Measurements from ENCODE around the gene HDAC4. TPM values are rescaled to one million over a fixed set of nuclear protein-coding genes. Genes with fewer than 3 reads are reported as not detected.

The HDAC4 gene
- total and polyA plus RNA-seq, 2 experiments from 2014 or later, result 8.1 to 41.8 TPM

DNA sequence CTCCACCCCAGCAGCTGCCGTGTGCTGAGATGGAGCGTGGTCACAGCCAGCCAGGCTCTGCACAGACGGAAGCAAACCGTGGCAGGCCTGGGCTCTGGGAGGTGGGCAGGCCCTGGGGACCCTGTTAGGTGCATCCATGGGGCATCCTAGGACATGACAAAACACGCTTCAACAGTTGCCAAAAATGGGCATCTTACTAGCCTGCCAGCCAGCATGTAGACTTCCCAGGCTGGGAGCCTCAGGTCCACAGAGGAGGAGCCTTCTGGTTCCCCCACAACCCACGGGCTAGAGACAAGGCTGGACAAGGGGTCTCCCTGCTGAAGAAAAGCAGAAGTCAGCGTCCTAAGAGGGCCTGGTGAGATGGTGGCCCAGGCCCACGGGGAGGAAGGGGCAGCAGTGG lies 139.5 kb downstream of the HDAC4 start (continued):
- TF ChIP-seq, protein P1, sequence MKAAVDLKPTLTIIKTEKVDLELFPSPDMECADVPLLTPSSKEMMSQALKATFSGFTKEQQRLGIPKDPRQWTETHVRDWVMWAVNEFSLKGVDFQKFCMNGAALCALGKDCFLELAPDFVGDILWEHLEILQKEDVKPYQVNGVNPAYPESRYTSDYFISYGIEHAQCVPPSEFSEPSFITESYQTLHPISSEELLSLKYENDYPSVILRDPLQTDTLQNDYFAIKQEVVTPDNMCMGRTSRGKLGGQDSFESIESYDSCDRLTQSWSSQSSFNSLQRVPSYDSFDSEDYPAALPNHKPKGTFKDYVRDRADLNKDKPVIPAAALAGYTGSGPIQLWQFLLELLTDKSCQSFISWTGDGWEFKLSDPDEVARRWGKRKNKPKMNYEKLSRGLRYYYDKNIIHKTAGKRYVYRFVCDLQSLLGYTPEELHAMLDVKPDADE (IDR thresholded peaks at IDR 0.05), result no peak
- no peak for TF ChIP-seq ZNF114 (CRISPR knock-in tag; IDR thresholded peaks at IDR 0.05)
- no peak for TF ChIP-seq EZH2phosphoT487 (IDR thresholded peaks at IDR 0.05; ENCODE audit: unreplicated experiment)
- no peak for TF ChIP-seq EZH2 (IDR thresholded peaks at IDR 0.05; ENCODE audit: low read depth, unreplicated experiment)
- no peak for TF ChIP-seq STAT1 (IDR thresholded peaks at IDR 0.05; ENCODE audit: unreplicated experiment)

DNA sequence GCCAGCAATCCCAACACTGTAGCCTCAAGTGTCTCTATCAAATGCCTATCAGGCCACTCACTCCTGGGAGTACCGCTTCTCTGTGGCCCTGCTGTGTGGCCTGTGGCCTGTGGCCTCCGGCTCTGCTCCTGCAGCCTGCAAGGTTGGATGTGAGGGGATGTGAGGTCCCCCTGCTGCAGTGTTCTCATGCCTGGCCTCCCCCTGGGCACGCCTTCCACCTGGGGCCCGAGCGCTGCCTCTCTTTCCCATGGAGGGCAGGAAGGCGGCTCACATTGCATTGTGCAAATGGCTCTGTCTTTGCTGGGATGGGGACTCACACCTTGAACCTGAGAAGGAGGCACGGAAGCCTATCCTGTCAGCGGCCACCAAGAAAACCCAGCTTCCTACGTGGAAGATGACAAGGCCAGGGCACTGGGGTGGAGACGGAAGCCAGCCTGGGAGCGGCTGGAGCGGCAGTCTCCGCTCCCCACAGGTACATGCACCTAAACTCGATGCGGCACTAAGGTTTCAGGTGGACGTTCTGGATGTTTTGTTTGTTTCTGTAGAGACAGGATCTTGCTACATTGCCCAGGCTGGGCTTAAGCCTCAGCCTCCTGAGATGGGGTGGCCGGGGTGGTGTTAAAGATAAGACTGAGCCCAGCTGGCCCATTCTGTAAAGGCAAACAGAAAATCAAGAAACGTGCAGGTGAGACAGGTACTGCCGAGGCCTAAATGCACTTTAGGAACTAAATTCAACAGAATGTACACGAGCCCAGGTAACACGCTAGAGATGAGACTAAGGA lies 140.1 kb downstream of the HDAC4 start:
- Histone ChIP-seq H3K4me1 (ENCODE audit: insufficient read depth) (peaks cover 21% of the 10 kb centered on the region), H2AFZ (no peak overlapping the region), H3K27ac (ENCODE audit: low read depth) (no peak overlapping the region), H3F3A (replicated peaks; ENCODE audit: low read depth) (no peaks in the 10 kb centered on the region), H4K20me1 (replicated peaks; ENCODE audit: insufficient read depth) (peaks cover 12% of the 10 kb centered on the region), H3K36me3 (ENCODE audit: insufficient read depth) (peaks cover 3% of the 10 kb centered on the region; the same call in 1 of the 2 replicates), H3K9me2 (ENCODE audit: insufficient read depth) (no peaks in the 10 kb centered on the region), H3K4me3 (no peak overlapping the region), H3K79me2 (replicated peaks; ENCODE audit: insufficient read depth) (peaks cover 95% of the 10 kb centered on the region), H3K4me2 (no peak overlapping the region), H3K27me3 (ENCODE audit: insufficient read depth) (no peaks in the 10 kb centered on the region)
- no peak for DNase-seq (ENCODE audit: low spot score)
- Mint-ChIP-seq H3K27ac (no peak overlapping the region; the same call in 1 of the 2 replicates), H3K9me3 (peaks cover 21% of the 10 kb centered on the region), H3K4me3 (no peak overlapping the region), H3K27me3 (ENCODE audit: insufficient read depth, low read depth, poor library complexity) (peaks cover 11% of the 10 kb centered on the region), H3K4me1 (peaks cover 46% of the 10 kb centered on the region), H3K36me3 (ENCODE audit: low read depth) (peaks cover 23% of the 10 kb centered on the region)
- no peak for ATAC-seq
- TF ChIP-seq NANOG (IDR thresholded peaks at IDR 0.05; ENCODE audit: borderline replicate concordance) (no peak), EZH2phosphoT487 (IDR thresholded peaks at IDR 0.05; ENCODE audit: unreplicated experiment) (no peak), CREB1 (CRISPR knock-in tag; IDR thresholded peaks at IDR 0.05; ENCODE audit: low read depth) (no peak), STAT1 (IDR thresholded peaks at IDR 0.05; ENCODE audit: unreplicated experiment) (no peak)
- TF ChIP-seq, protein P2, sequence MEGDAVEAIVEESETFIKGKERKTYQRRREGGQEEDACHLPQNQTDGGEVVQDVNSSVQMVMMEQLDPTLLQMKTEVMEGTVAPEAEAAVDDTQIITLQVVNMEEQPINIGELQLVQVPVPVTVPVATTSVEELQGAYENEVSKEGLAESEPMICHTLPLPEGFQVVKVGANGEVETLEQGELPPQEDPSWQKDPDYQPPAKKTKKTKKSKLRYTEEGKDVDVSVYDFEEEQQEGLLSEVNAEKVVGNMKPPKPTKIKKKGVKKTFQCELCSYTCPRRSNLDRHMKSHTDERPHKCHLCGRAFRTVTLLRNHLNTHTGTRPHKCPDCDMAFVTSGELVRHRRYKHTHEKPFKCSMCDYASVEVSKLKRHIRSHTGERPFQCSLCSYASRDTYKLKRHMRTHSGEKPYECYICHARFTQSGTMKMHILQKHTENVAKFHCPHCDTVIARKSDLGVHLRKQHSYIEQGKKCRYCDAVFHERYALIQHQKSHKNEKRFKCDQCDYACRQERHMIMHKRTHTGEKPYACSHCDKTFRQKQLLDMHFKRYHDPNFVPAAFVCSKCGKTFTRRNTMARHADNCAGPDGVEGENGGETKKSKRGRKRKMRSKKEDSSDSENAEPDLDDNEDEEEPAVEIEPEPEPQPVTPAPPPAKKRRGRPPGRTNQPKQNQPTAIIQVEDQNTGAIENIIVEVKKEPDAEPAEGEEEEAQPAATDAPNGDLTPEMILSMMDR (conservative IDR thresholded peaks at IDR 0.05; ENCODE audit: low read depth in 2 of 2), result no peak

DNA sequence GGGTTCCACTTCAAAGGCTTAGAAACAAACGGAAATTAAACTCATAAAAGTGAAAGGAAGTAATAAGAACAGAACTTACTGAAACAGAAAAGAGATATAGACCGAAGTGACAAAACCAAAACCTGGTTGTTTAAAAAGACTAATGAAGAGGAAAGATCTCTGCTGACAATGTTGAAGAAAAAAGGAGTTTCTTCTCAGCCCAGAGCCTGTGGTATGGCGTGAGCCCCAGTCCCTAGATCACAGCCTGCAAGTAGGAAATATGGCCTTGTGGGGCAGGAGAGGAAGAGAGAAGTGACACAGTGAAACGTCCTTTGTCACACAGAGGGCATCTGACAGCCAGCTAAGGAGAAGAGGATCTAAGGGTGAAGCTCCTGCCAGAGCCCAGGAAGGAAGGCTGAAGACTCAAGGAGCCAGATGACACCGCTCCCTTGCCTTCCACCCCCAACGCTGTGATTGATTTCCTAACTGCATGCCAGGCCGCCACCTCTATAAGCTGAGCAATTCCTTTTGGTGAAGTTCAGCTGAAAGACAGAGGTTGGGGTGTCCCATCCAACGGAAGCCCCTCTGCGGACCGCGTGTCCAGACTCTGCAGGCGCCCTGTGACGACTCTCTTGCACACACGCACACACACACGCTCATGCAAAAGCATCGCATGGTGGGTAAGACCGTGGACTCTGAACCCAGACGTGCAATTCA lies 141.1 kb downstream of the HDAC4 start:
- H3K4me2 ChIP-seq, result no peak overlapping the region
- Mint-ChIP-seq H3K4me1 (peaks cover 45% of the 10 kb centered on the region), H3K4me3 (no peak overlapping the region), H3K9me3 (peaks cover 21% of the 10 kb centered on the region), H3K36me3 (ENCODE audit: low read depth) (peaks cover 23% of the 10 kb centered on the region), H3K27ac (no peak overlapping the region), H3K27me3 (ENCODE audit: insufficient read depth, low read depth, poor library complexity) (peaks cover 11% of the 10 kb centered on the region)
- H3K36me3 ChIP-seq (ENCODE audit: insufficient read depth), result peaks cover 3% of the 10 kb centered on the region; the same call in 1 of the 2 replicates
- peaks cover 15% of the 10 kb centered on the region; the same call in 1 of the 2 replicates for H3K4me1 ChIP-seq (ENCODE audit: insufficient read depth)
- peaks cover 95% of the 10 kb centered on the region for H3K79me2 ChIP-seq (replicated peaks; ENCODE audit: insufficient read depth)
- H3K4me3 ChIP-seq, result no peak overlapping the region
- no peaks in the 10 kb centered on the region for H3K9me2 ChIP-seq (ENCODE audit: insufficient read depth)
- peaks cover 16% of the 10 kb centered on the region for H4K20me1 ChIP-seq (replicated peaks; ENCODE audit: insufficient read depth)
- no peaks in the 10 kb centered on the region for H3K27me3 ChIP-seq (ENCODE audit: insufficient read depth)
- no peak for ATAC-seq
- no peaks in the 10 kb centered on the region for H3F3A ChIP-seq (replicated peaks; ENCODE audit: low read depth)
- H3K27ac ChIP-seq (ENCODE audit: low read depth), result no peak overlapping the region
- H2AFZ ChIP-seq, result no peak overlapping the region
- DNase-seq (ENCODE audit: low spot score), result no peak
- no peak for TF ChIP-seq POLR2AphosphoS5 (IDR thresholded peaks at IDR 0.05; ENCODE audit: low read depth)
- no peak for TF ChIP-seq NANOG (IDR thresholded peaks at IDR 0.05; ENCODE audit: borderline replicate concordance)
- no peak for TF ChIP-seq ZNF114 (CRISPR knock-in tag; IDR thresholded peaks at IDR 0.05)
- TF ChIP-seq EZH2 (IDR thresholded peaks at IDR 0.05; ENCODE audit: low read depth, unreplicated experiment), result no peak

Data from GM23338 (cell line).